Smooth muscle cell (in vitro differentiated cells): ENCODE measurements around the gene UAP1L1. TPM values are rescaled to one million over a fixed set of nuclear protein-coding genes. Genes with fewer than 3 reads are reported as not detected.

ENCODE experiments used
- DNase-seq: peaks from one replicate; lab custom pipeline; 2025; ENCODE audit not compliant: unreplicated experiment; lab: John Stamatoyannopoulos, UW
- H2AFZ ChIP-seq: fragments of 200-600 bp; sonication (generic); 2 replicates; pipeline ENCODE4 v1.6.0; 2016; ENCODE audit warnings: antibody characterized with exemption, low read depth, mild to moderate bottlenecking
- H3F3A ChIP-seq: fragments of 200-600 bp; sonication (generic); 2 replicates; pipeline ENCODE4 v1.6.0; 2017; ENCODE audit warnings: antibody characterized with exemption, low read depth
- H3K27ac ChIP-seq: fragments of 200-600 bp; sonication (generic); 2 replicates; pipeline ENCODE4 v1.5.1; 2016; ENCODE audit warnings: low read depth, mild to moderate bottlenecking
- H3K27me3 ChIP-seq: fragments of 200-600 bp; sonication (generic); 2 replicates; pipeline ENCODE4 v1.6.1; 2016; ENCODE audit warnings: low read depth, mild to moderate bottlenecking
- H3K36me3 ChIP-seq: fragments of 200-600 bp; sonication (generic); 2 replicates; pipeline ENCODE4 v1.5.1; 2016; ENCODE audit warnings: low read depth
- H3K4me1 ChIP-seq: fragments of 200-600 bp; sonication (generic); 2 replicates; pipeline ENCODE4 v1.5.1; 2016; ENCODE audit warnings: low read depth
- H3K4me2 ChIP-seq: fragments of 200-600 bp; sonication (generic); 2 replicates; pipeline ENCODE4 v1.6.0; 2016; ENCODE audit warnings: mild to moderate bottlenecking
- H3K4me3 ChIP-seq: fragments of 200-600 bp; sonication (generic); 2 replicates; pipeline ENCODE4 v1.5.1; 2016; ENCODE audit warnings: mild to moderate bottlenecking
- H3K79me2 ChIP-seq: fragments of 200-600 bp; sonication (generic); 2 replicates; pipeline ENCODE4 v1.6.0; 2016; ENCODE audit warnings: low read depth, mild to moderate bottlenecking
- H3K9ac ChIP-seq: fragments of 200-600 bp; sonication (generic); 2 replicates; pipeline ENCODE4 v1.6.0; 2016; ENCODE audit warnings: low read depth
- H3K9me3 ChIP-seq: fragments of 200-600 bp; sonication (generic); replicated peaks from 2 replicates; pipeline ENCODE4 v1.5.1; 2016; ENCODE audit warnings: low read depth
- H4K20me1 ChIP-seq: fragments of 200-600 bp; sonication (generic); 2 replicates; pipeline ENCODE4 v1.6.0; 2016; ENCODE audit warnings: low read depth
- CTCF ChIP-seq: fragments of 200-600 bp; sonication (generic); IDR thresholded peaks from 2 replicates; pipeline ENCODE4 v1.5.1; 2017; ENCODE audit warnings: borderline replicate concordance, mild to moderate bottlenecking, antibody characterized with exemption; ENCODE audit not compliant: insufficient read depth, poor library complexity, severe bottlenecking
- WGBS: methylation state at CpG from one replicate; pipeline ENCODE4 v1.1.7; 2016; ENCODE audit warnings: low lambda C conversion rate; 5-methylcytosine and 5-hydroxymethylcytosine counted together
- polyA plus RNA-seq: library from polyadenylated mRNA; unstranded; fragments of >200 nt; fragmentation: Nextera tagmentation; extraction: Ambion mirVana; gene quantifications from 2 replicates; pipeline ENCODE4 v1.2.1, GENCODE V29; 2016
- total RNA-seq: library from RNA; depleted of rRNA; stranded (reverse); fragments of >200 nt; gene quantifications from 2 replicates; pipeline ENCODE4 v1.2.3, GENCODE V29; 2014

Gene UAP1L1
- total and polyA plus RNA-seq, 2 experiments from 2014 or later = 5.8 to 23.8 TPM

GRCh38 chr9:137088121-137088520 is 10.8 kb downstream of the UAP1L1 start:
- H2AFZ ChIP-seq = no peak overlapping the region
- peaks cover 19% of the 10 kb centered on the region for H3K79me2 ChIP-seq
- H3F3A ChIP-seq = peaks cover 18% of the 10 kb centered on the region
- H3K36me3 ChIP-seq = no peaks in the 10 kb centered on the region
- no peak overlapping the region for H3K9ac ChIP-seq
- WGBS = 95% methylated on average over 5 of the region's 5 CpGs
- no peaks in the 10 kb centered on the region for H3K9me3 ChIP-seq
- TF ChIP-seq CTCF = no peak
- peak overlapping the region; percentile 96 for H3K4me2 ChIP-seq
- peak overlapping the region; percentile 75 for H3K4me3 ChIP-seq
- DNase-seq = no peak
- H3K27me3 ChIP-seq = no peaks in the 10 kb centered on the region
- H3K27ac ChIP-seq = no peak overlapping the region
- H3K4me1 ChIP-seq = peaks cover 20% of the 10 kb centered on the region
- peaks cover 13% of the 10 kb centered on the region for H4K20me1 ChIP-seq

GRCh38 chr9:137089232-137089947 is 12.1 kb downstream of the UAP1L1 start:
- H3K27ac ChIP-seq = no peak overlapping the region

GRCh38 chr9:137095664-137096517 is 18.6 kb downstream of the UAP1L1 start:
- H2AFZ ChIP-seq = no peak overlapping the region
- 93% methylated on average over 30 of the region's 30 CpGs for WGBS
- H3K9me3 ChIP-seq = no peaks in the 10 kb centered on the region
- H3K4me3 ChIP-seq = no peak overlapping the region
- H3K79me2 ChIP-seq = no peaks in the 10 kb centered on the region
- no peaks in the 10 kb centered on the region for H3K4me1 ChIP-seq
- no peaks in the 10 kb centered on the region for H3F3A ChIP-seq
- H3K9ac ChIP-seq = no peak overlapping the region
- no peak overlapping the region for H3K27ac ChIP-seq
- no peaks in the 10 kb centered on the region for H3K36me3 ChIP-seq
- peaks cover 10% of the 10 kb centered on the region for H4K20me1 ChIP-seq
- no peak overlapping the region for H3K4me2 ChIP-seq
- DNase-seq = no peak
- H3K27me3 ChIP-seq = no peaks in the 10 kb centered on the region
- TF ChIP-seq CTCF = no peak

More at GRCh38 chr9:137089232-137089947, 12.1 kb downstream of the UAP1L1 start:
- TF ChIP-seq CTCF = no peak
- Histone ChIP-seq H3K4me1 (peaks cover 14% of the 10 kb centered on the region), H3K27me3 (no peaks in the 10 kb centered on the region), H3F3A (peaks cover 13% of the 10 kb centered on the region), H2AFZ (no peak overlapping the region), H4K20me1 (peaks cover 13% of the 10 kb centered on the region), H3K4me3 (no peak overlapping the region), H3K9ac (no peak overlapping the region), H3K36me3 (no peaks in the 10 kb centered on the region), H3K9me3 (no peaks in the 10 kb centered on the region), H3K4me2 (no peak overlapping the region), H3K79me2 (peaks cover 19% of the 10 kb centered on the region)
- 94% methylated on average over 11 of the region's 11 CpGs for WGBS
- no peak for DNase-seq
